ENCODE measurements around the gene PIEZO1.

DNA sequence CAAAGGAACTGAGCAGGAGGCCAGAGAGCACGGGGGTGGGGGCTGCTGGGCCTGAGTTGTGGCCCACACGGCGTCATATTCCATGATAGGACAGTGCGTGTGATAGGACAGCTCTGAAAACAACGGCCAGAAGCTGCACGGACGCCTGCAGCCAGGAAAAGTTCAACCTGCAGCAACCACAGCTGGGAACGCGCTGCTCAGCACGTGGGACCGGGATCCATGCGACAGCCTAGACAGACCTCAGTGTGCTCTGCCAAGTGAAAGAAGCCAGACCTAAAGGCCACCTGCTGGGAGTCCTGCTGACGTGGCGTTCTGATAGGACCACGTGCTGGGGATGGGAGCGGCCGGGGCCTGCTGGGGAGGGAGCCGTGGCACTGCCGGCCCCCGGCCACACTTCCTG lies 57.1 kb downstream of the PIEZO1 start:
- TF ChIP-seq, protein P1, sequence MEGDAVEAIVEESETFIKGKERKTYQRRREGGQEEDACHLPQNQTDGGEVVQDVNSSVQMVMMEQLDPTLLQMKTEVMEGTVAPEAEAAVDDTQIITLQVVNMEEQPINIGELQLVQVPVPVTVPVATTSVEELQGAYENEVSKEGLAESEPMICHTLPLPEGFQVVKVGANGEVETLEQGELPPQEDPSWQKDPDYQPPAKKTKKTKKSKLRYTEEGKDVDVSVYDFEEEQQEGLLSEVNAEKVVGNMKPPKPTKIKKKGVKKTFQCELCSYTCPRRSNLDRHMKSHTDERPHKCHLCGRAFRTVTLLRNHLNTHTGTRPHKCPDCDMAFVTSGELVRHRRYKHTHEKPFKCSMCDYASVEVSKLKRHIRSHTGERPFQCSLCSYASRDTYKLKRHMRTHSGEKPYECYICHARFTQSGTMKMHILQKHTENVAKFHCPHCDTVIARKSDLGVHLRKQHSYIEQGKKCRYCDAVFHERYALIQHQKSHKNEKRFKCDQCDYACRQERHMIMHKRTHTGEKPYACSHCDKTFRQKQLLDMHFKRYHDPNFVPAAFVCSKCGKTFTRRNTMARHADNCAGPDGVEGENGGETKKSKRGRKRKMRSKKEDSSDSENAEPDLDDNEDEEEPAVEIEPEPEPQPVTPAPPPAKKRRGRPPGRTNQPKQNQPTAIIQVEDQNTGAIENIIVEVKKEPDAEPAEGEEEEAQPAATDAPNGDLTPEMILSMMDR (IDR thresholded peaks at IDR 0.05) = no peak
- no peak for TF ChIP-seq POLR2A (IDR thresholded peaks at IDR 0.05)

All from lower leg skin (tissue), 3 donors.